PC-9 (cell line): Measurements from ENCODE around the gene IL10RB.

Experiments used
- EZH2 ChIP-seq: fragments of 200-600 bp; sonication (generic); IDR thresholded peaks from 2 replicates; pipeline ENCODE4 v1.8.0; 2017; ENCODE audit warnings: antibody characterized with exemption, low read depth
- TF ChIP-seq, protein P1 (sequence below): fragments of 200-600 bp; sonication (generic); conservative IDR thresholded peaks from 2 replicates; pipeline ENCODE4 v1.6.1; 2017; ENCODE audit warnings: mixed run types, antibody characterized with exemption, mild to moderate bottlenecking, moderate library complexity

DNA sequence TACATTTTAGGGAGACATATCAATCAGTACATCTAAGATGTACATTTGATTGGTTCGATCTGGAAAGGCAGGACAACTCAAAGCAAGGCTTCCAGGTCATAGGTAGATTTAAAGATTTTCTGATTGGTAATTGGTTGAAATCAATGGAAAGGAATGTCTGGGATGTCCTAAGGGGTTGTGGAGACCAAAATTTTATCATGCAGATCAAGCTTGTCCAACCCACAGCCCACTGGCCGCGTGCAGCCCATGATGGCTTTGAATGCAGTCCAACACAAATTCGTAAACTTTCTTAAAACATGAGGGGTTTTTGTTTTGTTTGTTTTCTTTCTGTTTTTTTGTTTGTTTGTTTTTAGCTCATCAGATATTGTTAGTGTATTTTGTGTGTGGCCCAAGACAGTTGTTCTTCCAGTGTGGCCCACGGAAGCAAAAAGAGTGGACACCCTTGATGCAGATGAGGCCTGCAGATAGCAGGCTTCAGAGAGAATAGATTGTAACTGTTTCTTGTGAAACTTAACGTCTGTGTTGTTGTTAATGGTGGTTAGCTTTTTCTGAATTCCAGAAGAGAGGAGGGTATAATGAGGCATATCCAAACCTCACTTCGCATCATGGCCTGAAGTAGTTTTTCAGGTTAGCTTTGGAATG, 61.7 kb downstream of the IL10RB start:
- TF ChIP-seq, protein P1, sequence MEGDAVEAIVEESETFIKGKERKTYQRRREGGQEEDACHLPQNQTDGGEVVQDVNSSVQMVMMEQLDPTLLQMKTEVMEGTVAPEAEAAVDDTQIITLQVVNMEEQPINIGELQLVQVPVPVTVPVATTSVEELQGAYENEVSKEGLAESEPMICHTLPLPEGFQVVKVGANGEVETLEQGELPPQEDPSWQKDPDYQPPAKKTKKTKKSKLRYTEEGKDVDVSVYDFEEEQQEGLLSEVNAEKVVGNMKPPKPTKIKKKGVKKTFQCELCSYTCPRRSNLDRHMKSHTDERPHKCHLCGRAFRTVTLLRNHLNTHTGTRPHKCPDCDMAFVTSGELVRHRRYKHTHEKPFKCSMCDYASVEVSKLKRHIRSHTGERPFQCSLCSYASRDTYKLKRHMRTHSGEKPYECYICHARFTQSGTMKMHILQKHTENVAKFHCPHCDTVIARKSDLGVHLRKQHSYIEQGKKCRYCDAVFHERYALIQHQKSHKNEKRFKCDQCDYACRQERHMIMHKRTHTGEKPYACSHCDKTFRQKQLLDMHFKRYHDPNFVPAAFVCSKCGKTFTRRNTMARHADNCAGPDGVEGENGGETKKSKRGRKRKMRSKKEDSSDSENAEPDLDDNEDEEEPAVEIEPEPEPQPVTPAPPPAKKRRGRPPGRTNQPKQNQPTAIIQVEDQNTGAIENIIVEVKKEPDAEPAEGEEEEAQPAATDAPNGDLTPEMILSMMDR = no peak
- no peak for TF ChIP-seq EZH2
